ENCODE results near the gene PARP8.

The PARP8 gene

GRCh38 chr5:50751064-50751657, 84.7 kb downstream of the PARP8 start:
- H3K27ac ChIP-seq: no peak overlapping the region
- no peaks in the 10 kb centered on the region for H3K36me3 ChIP-seq (replicated peaks)
- no peaks in the 10 kb centered on the region for H3K27me3 ChIP-seq (replicated peaks)
- peak; percentile 35 for DNase-seq
- TF ChIP-seq CTCF (IDR thresholded peaks at IDR 0.05; ENCODE audit: low read depth, low read length, missing control alignments): peak; percentile 83
- in situ Hi-C loops (cut with HindIII; ENCODE audit: low pct_ligation_motif_present, low sequenced_read_pairs): no loop called here
- no peak overlapping the region for H3K4me3 ChIP-seq (ENCODE audit: low read depth, low read length)

DNA sequence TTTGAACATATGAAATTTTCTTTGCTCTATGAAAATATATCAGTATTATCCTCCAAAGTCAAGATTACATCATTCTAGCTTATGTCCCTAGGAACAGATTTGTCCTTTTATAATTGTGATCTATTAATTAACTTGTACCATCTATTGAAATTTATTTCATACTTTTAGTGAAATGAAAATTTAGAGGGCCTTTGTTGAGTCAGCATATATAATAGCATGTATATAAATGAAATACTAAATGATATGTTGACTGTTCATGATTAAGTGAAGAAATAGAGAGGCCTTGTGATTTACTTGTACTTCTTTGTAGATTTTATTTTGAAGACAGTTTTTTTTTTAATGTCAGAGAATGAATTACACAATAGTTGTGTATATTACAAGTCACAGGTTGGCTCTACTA, 86.4 kb downstream of the PARP8 start:
- Histone ChIP-seq H3K27ac (no peak overlapping the region), H3K36me3 (replicated peaks) (no peaks in the 10 kb centered on the region), H3K27me3 (replicated peaks) (no peaks in the 10 kb centered on the region), H3K4me3 (ENCODE audit: low read depth, low read length) (no peak overlapping the region)
- in situ Hi-C loops (cut with HindIII; ENCODE audit: low pct_ligation_motif_present, low sequenced_read_pairs): no loop called here
- TF ChIP-seq CTCF (IDR thresholded peaks at IDR 0.05; ENCODE audit: low read depth, low read length, missing control alignments): no peak
- DNase-seq: no peak

DNA sequence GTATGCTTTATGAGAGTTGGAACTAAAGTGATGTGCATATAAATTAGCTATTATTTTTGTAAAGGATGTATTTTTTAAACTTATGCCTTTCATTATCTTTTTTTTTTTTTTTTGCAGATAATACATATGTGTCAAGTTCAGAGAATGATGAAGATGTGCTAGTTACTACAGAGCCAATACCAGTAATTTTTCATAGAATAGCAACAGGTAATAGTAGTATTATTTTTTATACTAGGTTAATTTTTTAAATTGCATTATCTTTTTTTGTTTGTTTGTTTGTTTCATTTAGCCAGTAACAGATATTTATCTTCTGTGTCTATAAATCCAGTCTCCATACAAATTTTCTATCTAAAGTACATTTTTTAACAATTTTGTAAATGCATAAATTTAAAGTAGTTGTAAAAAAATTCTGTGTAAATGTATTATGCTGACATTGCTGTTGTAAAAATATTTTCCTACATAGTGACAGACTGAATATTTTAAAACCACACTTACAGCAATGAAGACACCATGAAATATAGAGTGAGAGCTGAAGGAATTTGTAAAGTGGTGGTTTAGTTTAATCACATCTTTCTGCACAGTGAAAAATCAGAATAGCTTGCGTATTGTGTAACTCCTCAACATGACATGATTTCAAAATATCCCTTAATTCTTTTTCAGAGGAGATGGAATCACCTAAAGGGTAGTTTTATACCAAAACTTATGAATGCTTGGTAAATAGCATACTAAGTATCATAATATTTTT, 93.3 kb downstream of the PARP8 start:
- Histone ChIP-seq H3K27me3 (replicated peaks) (no peaks in the 10 kb centered on the region), H3K27ac (no peak overlapping the region), H3K36me3 (replicated peaks) (no peaks in the 10 kb centered on the region), H3K4me3 (ENCODE audit: low read depth, low read length) (no peak overlapping the region)
- TF ChIP-seq CTCF (IDR thresholded peaks at IDR 0.05; ENCODE audit: low read depth, low read length, missing control alignments): no peak
- in situ Hi-C loops (cut with HindIII; ENCODE audit: low pct_ligation_motif_present, low sequenced_read_pairs): no loop called here
- DNase-seq: no peak

GRCh38 chr5:50763351-50763750, 96.9 kb downstream of the PARP8 start:
- in situ Hi-C loops (cut with HindIII; ENCODE audit: low pct_ligation_motif_present, low sequenced_read_pairs): no loop called here
- no peaks in the 10 kb centered on the region for H3K27me3 ChIP-seq (replicated peaks)
- no peak overlapping the region for H3K4me3 ChIP-seq (ENCODE audit: low read depth, low read length)
- H3K36me3 ChIP-seq (replicated peaks): no peaks in the 10 kb centered on the region
- TF ChIP-seq CTCF (IDR thresholded peaks at IDR 0.05; ENCODE audit: low read depth, low read length, missing control alignments): no peak
- H3K27ac ChIP-seq: no peak overlapping the region
- DNase-seq: no peak

DNA sequence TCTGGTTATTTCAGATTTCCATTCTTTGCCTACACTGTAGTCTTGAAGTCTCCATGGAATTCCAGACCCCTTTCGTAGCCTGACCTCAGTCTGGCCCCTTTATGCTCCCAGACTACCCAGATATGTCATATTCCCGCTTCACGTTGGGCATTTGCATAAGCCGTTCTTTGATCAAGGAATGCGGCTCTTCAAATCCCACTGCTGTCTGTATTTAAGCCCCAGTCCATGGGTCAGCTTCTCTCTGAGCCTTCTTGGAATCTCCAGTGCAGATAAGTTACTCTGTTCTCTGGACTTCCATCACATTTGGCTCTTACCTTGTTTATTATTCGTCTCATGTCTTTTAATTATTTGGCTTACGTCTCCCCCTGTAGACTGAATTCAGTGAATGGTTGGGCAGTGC, 97.4 kb downstream of the PARP8 start:
- no peak for DNase-seq
- H3K36me3 ChIP-seq (replicated peaks): no peaks in the 10 kb centered on the region
- no peak overlapping the region for H3K4me3 ChIP-seq (ENCODE audit: low read depth, low read length)
- H3K27ac ChIP-seq: no peak overlapping the region
- in situ Hi-C loops (cut with HindIII; ENCODE audit: low pct_ligation_motif_present, low sequenced_read_pairs): no loop called here
- TF ChIP-seq CTCF (IDR thresholded peaks at IDR 0.05; ENCODE audit: low read depth, low read length, missing control alignments): no peak
- H3K27me3 ChIP-seq (replicated peaks): no peaks in the 10 kb centered on the region

Data from brain microvascular endothelial cell (primary cell).